ENCODE results near the gene CYP11A1. TPM values are rescaled to one million over a fixed set of nuclear protein-coding genes. Genes with fewer than 3 reads are reported as not detected.

CYP11A1 gene
- total RNA-seq, 1 donor from 2014 or later, result 0.20 TPM

DNA sequence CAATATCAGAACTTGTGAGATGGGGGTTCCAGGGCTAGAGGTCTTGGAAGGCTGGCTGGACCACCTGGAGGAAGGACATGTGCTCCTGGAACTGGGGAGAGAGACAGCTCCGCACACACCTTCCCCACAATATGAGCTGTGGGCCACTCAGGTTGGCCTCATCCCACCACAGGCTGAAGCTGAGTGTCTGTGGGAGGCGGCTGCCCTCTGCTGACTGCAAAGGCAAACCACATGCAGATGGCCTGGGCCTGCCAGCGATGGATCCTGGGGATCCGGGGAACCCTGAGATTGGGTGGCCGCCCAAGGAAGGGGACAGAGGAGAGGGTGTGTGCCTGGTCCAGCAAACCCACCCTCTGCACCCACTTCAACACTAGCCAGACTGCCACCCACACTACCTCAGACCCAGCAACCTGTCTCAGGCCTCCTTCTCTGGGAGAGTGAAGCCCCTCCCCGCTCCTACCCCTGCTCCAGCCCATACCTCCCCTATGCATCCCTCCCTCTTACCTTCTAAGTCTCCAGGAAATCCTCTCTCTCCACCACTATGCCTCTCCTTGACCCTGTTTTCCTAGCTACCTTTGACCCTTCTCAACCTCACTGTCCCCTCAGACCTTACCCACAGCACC, 44.8 kb downstream of the CYP11A1 start:
- peak; percentile 27 for DNase-seq (ENCODE audit: low read depth)

DNA sequence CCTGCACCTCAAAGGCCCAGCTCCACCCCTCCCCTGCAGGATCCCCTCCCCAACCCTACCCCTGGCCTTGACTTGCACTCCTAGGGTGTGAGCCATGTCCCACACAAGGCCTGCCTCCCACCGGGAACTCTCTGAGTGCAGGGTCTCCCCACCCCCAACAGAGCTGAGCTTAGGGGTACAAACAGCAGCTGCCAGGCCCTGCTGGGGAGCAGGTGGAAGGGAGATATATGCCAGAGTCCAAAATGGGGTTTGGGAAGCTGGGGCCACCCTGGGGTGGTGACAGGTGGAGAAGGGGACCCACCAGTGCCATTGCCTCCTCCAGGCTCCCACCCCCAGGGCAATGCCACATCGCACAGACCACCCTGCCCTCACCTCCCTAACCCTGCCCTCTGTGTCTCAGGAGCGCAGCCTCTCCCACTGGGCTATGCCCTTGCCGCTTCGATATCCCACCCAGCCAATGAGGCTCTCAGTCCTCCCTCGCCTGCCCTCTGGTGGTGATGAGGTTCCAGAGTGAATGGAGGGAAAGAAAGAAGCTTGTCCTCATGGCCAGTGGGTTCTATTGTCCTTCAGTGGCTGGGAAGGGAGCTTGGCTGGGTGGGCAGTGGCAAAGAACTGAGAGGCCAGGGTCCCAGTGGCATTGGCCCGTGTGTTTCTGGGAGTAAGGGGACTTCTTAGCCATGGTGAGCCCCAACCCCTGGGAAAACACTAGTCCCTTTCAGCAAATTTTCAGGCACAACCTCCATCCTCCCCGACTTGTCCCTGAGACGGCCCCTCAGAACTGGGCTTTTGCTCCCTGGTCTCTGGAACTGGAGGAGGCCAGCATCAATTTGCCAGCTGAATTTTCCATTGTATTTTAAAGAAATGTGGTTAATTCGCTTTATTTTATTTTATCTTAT, 46.8 kb downstream of the CYP11A1 start:
- peak; percentile 9 for DNase-seq (ENCODE audit: low read depth)

DNA sequence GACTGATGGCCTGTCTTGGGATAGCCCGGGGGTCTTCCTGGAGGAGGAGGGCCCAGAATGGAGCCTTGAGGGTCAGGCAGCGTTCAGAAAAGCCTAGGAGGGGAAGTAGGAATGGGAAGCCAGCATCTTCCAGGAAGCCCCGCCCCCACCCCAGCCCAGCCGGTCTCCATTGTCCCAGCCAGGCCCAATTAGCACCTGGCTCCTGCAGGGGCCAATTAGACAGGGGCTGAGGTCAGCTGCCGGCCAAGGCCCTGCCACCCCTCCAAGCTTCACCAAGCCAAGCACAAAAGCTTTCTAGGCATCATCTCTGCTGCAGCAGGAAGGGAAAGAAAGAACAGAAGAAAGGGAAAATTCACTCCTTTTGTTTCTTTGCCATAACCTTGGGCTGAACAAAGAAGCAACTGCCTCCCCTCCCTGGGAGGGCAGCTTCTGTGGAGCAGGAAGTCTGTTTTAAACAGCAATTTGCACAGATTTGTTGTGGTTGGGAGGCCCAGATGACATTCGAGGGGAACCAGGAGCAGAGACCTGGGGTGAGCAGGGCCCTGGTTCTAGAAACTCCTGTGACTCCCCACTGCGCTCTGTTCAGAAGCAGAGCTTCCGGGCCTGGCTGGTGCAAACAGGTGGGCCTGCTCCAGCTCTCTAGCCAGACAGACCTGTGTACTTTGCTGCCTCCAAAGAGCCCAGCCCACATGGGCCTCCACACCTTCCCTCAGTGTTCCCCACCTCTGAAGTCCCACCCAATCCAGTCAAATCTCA, 47.7 kb downstream of the CYP11A1 start:
- DNase-seq (ENCODE audit: low read depth), result no peak

DNA sequence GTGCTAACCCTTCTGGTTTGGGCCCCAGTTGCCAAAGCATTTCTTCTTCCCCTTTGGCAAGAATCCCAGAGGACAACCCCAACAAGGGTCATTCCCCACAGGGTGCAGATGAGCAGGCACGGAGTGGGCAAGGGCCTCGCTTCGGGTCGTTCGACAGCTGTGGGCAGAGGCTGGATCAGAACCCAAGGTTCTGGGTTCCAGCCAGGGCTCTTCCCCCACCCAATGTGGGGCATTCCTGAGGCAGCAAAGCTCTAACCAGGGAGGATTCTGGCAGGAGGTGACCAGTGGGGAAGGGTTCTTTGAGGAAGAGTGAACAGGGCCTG, 48.3 kb downstream of the CYP11A1 start:
- no peak for DNase-seq (ENCODE audit: low read depth)

DNA sequence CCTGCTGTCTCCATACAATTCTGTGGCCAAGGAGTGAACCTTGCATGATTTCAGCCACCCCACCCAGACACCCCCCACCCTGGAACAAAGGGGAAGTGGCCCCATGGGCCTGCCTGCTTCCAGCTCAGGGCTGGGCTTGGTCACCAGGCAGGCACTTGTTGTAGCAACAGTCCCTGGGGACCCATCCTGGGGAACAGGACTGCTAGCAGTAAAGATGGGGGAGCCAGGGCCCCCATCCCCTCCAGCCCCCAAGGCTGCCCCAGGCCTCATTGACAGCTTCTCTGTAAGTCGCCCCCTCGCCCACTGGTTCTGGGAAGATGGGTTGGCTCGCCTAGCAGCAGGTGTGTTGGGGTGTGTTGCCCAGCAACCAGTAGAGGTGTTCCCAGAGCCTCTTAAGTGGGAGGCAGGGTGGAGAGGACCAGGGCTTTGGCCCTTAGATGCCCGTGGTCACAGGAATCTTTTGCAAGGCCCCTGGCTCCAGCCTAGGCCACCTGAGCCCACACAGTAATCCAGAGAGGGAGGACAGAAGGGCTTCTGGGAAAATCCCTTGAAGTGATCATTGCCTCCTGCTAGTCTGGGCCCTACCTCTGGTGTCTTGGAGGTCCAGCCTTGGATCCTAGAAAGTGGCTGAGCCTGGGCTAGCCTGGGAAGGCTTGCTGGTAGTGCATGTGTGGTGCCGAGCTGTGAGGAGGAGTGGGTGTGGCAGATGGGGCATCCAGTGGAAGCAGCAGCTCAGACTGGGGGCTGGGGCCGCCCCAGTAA, 48.9 kb downstream of the CYP11A1 start:
- no peak for DNase-seq (ENCODE audit: low read depth)

DNA sequence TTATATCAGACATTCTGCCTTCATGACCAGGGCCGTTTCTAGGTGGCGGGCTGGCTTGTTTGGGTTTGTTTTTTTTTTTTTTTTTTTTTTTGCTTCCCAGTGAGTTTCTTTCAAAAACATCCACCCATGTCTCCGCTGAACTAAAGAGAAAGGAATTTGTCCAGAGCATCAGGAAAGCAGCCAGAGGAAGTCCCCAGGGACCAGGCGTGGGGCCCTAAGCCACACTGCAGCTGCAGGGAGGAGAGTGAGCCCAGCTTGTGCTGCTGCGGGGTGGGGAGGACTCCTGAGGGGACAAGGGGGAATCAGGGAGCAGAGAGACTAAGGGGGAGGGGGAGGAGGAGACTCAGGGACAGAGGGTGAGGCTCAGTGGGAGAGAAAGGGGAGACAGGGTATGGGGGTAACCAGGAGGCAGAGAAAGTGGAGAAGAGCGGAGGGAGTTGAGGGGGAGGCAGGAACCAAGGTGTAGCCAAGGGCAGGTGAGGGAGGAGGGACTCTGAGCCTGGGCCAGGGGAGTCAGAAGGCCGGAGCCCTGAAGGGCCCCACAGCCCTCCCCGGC, 49.5 kb downstream of the CYP11A1 start:
- DNase-seq (ENCODE audit: low read depth), result no peak

DNA sequence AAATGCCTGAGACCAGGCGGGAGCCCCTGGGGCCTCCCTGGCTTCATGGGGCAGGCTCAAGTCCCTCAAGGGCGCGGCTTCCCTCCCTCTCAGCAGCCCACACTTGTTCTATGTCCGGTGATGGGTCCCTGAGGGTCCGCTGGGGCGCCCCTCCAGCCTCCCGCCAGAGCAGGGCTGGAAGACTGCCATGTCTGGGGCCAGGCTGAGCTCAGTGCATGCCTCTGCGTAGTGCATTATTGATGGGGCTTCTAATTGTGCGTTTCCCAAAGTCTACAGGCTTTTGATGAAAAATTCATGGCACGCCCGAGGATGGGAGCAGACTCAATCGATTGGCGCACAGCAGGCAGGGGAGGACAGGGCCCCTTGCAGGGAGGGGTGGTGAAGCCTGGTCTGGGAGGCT, 51.3 kb downstream of the CYP11A1 start:
- DNase-seq (ENCODE audit: low read depth), result no peak

DNA sequence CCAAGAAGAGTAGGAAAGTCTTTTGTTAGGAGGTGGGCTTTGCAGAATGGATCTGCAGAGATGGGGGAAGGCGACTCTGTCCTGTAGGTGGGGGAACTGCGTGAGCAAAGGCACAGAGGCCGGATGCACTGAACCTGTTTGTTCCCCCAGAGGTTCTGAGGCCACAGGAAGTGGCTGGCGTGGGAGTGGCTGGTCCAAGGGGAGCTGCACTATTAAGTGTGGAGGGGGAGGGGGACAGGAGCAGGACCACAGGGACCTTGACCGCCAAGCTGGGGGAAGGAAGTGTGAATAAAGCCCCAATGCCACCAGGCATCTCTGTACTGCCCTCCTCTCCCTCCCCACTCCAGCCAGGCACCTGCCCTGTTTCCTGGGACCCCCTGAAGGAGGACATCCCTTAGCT, 51.8 kb downstream of the CYP11A1 start:
- no peak for DNase-seq (ENCODE audit: low read depth)

DNA sequence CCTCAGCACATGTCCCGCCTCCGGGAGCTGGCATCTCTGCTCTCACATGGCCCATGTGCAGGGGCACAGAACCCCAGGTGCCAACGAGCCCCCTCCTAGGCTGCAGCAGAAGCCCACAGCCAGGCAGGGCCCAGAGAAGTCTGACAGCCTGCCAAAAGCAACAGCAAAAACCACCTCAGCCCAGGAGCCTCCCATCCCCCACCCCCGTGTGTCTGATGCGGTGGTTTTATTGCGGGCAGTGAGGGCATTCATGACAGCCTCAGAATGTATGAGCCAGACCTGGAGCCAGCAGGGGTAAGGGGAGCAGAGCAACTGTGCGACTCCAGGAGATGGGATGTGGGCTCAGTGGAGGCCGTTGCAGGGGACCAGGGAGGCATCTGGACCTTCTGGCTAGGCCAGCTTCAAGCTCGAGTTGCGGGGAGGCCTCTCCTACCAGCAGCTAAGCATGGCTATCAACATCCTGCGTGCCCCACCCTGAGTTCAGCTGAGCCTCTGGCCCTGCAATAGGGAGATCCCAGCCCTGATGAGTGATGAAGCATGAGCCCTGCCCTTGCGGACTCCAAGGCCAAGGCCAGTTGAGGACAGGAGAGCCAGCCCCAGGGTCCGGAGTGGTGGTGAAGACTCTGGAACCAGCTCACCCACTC, 52.5 kb downstream of the CYP11A1 start:
- DNase-seq (ENCODE audit: low read depth), result no peak

DNA sequence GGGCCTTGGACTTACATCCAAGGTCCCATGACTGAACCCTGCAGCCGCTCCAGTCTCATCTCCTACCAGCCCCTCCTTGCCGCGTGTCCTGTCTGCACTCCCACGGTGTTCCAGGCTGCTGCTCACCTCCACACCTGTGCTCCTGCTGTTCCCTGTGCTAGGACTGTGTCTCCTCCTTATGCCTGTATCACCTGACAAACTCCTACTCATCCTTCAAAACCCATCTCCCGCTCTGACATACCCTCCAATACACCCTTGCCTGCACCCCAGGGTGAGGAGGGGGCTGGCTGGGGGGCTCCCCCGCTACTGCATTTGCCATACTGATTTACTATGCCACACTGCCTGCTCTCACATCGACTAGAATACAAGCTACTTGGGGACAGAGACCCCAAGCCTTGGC, 53.6 kb downstream of the CYP11A1 start:
- DNase-seq (ENCODE audit: low read depth), result no peak

DNA sequence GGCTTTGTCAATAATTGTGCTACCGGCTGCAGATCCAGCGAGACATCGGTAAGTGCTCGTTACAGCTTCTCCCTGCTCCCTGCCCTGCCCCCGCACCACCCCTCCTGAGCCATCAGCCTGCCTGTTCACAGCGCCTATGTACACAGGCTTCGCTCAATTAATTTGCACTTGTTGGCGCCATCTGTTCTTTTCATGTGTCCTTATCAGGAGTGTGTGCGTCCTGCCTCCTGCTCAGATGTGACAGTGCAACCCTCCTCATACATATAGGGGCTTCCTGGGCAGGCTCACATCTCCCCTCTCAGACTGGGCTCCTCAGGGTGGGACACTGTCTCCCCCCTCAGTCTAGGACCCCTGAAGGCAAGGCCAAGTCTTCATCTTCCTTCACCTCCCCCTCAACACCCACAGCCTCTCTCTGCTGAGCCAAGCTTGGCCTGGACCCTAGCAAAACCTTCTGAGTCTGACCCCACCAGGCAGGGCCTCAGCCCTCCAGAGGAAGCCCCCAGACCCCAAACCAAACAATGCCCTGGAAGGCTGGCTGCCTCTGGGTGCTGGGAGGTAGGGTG, 54.9 kb downstream of the CYP11A1 start:
- no peak for DNase-seq (ENCODE audit: low read depth)

DNA sequence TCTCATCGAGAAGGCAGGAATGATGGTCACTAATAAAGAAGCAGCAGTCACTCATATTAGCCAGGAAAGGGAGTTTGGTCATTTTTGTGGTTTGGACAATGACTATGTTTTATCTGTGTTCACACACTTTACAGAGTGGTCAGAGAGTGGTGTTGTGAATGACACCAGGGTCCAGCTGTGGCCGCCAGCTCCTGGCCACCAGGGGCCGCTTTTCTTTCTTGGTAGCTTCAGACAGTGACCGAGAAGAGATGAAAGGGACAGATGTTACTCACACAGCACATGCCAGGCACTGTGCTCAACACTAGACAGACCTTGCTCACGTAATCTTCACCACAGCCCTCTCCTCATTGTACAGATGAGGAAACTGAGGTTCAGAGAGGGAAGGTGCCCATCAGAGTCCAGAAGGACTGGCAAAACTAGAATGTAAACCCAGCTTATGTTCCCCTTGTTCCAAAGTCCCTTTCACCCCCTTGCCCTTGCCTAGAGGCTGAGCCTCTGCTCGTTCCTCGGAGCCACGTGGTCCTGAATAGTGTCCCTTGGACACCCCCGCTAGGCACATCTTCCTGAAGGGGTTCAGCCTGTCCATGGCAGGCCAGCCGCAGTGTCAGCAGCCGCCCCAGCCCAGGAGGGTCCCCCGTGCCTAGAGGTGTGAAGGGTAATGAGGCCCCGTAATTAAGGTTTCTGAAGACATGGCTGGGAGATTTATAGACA, 55.6 kb downstream of the CYP11A1 start:
- DNase-seq (ENCODE audit: low read depth), result no peak

DNA sequence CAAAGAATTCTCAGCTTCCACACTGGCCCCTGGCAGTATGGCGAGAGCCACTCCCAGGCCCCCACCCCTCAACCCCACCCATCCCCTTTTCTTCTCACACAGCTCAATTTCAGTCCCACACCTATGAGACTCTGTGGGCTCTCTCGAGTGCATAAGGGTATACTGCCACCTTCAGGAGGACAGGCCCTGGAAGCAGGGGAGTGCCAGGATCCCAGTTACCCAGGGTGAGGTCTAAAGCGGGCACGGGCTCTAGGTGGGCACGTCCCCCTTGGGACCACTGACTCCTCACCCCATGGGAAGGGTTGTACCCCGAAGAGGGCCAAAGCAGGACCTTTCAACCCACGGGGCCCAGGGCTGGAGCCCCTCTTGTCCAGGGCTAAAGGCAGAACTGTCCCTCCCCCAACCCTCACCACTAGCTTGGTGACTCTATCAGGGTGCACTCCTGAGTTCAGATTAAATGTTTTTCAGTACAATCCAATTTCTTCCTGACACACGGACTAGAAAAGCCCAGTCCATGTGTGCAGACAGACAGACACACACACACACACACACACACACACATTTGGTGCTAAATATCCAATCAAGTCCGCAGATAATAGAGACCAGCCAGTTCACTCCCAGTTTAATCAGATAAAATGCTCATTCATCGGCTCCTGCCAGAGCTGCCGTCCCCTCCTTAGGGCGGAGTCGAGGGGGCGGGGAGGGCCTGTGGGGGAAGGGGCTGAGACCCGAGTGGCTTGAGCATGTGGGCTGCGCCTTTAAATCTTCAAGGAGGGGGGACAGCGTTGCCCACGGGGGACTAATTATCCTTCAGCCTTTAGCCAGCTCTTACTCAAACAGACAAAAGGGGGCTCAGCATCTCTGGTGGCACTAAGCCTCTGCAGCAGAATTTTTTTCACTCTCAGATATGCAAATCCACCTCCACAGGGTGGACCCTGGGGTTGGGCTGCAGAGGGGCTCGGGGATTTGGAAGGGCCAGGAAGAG, 59.3 kb downstream of the CYP11A1 start:
- DNase-seq (ENCODE audit: low read depth), result peak; percentile 44

DNA sequence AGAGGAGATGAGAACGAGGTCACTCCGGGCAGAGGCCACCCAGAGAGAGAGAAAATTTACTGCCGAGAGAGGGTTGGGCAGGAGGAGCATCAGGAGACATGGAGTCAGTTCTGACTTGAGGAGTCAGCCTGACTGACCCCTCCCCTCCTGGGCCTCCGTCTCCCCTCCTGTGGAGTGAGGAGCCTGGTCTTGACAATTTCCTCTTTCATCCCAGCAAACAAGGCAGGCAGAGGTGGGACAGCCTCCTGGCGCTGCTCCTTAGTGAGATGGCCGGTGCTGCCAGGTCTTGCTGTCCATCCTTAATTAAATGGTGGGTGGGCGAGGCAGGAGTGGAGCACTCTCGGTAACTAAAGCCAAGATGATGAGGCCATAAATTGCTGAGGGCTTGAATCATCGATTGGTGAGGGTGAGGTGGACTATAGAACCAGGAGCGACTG, 60.6 kb downstream of the CYP11A1 start:
- DNase-seq (ENCODE audit: low read depth), result no peak

DNA sequence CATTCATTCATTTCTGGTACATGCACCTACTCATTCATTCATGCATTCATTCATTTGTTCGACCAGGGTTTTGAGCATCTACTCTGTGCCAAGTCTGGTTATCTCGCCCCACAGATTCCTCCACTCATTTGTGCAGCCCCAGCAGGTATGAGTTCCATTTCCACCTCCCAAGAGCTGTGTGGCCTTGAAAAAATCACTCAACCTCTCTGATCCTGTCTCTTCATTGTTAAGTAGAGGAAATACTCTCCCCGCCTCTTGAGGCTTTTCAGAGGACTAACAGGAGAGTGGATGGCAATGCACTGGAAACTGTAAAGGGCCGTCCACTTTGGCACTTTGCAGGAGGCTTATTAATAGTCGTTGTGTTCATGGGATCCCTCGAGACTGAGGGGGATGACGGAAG, 61.8 kb downstream of the CYP11A1 start:
- DNase-seq (ENCODE audit: low read depth), result no peak

DNA sequence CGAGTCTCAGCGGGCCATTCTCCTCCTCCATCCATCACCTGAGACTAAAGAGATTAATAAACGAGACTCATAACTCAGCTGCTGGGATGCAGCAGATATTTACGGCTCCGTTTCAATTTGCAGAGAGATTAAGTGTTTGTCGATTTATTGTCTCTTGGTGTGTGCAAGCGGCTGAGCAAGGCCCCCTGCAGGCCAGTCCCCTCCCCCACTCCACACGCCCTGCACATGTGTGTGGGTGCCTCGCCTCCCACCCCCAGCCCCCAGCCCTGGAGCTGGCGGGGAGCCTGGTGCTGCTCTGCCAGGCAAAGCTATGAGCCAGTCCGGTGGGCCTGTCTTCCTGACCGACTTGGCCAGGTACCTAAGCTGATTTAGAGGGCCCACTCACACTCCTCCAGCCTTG, 63.0 kb downstream of the CYP11A1 start:
- no peak for DNase-seq (ENCODE audit: low read depth)

DNA sequence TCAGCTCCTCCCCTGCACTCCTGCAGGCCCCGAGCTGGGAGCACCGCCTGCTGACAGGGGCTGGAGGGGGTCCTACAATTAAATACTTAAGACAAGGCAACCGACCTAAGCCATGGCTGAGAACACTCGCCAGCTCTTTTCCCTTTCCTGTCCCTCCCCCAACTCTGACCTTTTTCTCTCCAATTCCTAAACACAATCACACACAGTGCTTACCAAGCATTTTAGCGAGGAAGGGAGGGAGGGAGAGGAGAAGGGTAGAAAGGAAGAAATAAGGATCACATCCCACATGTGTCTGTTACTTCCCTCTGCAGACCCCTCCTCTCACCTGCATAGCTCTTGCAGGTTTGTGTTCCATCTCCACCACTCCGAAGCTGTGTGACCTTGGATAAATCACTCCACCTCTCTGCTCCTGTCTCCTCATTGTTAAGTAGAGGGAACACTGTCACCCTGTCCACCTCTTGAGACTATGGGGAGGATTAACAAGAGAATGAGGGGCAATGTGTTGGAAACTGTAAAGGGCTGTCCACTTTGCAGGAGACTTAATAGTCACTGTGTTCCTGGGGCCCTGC, 63.6 kb downstream of the CYP11A1 start:
- no peak for DNase-seq (ENCODE audit: low read depth)

DNA sequence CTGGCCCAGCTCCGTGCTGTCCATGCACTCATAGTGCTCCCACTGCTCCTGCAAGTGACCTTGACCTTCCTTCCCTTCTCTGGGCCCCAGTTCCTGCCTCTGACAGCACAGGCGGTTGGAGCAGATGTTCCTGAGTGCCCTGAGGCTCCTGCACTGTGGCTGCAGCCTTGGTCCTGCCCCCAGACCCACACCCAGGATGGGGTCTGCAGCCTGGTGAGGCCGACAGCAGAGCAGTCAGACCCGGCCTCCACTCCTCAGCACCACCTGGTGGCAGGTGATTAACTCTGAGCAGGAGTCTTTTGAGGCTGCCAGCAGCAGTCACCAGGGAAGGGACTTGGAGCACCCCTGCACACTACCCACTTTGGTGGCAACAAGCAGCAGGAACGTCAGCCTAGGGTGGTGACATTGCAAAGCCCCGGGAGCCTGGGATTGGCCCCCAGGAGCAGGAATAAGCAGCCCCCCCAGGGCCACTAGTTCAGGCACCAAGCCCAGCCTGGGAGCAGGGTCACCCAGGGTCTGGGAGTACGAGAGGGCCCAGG, 64.6 kb downstream of the CYP11A1 start:
- peak; percentile 15 for DNase-seq (ENCODE audit: low read depth)
